GM20000 (cell line): ENCODE data around the gene C2.
"Not testable (repeated sequence)": the region's sequence is repeated elsewhere in the genome, so short reads cannot be mapped to it uniquely, and the experiment has no call there.

ENCODE experiments used
- DNase-seq: peaks from one replicate; pipeline ENCODE4 v3.0.0; 2012; ENCODE audit warnings: low spot score
- TF ChIP-seq, protein P1 (sequence below): IDR thresholded peaks from 2 replicates; pipeline ENCODE4 v1.5.1; 2012; ENCODE audit warnings: mild to moderate bottlenecking, control low read depth; ENCODE audit errors: extremely low read depth, missing control alignments

The C2 gene

DNA sequence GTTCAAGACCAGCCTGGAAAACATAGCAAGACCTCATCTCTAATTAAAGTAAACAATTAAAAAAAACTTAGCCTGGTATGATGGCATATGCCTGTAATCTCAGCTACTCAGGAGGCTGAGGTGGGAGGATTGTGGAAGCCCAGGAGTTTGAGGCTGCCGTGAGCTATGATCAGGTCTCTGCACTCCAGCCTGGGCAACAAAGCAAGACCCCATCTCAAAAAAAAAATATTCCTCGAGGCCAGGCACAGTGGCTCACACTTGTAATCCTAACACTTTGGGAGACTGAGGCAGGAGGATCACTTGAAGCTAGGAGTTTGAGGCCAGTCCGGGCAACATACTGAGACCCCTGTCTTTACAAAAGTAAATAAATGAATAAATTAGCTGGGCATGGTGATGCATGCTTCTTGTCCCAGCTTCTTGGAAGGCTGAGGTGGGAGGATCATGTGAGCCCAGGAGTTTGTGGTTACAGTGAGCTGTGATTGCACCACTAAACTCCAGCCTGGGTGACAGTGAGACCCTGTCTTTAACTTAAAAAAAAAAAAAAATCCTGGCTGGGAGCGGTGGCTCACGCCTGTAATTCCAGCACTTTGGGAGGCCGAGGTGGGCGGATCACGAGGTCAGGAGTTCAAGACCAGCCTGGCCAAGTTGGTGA, 9.3 kb upstream of the C2 start:
- DNase-seq: no peak
- TF ChIP-seq, protein P1, sequence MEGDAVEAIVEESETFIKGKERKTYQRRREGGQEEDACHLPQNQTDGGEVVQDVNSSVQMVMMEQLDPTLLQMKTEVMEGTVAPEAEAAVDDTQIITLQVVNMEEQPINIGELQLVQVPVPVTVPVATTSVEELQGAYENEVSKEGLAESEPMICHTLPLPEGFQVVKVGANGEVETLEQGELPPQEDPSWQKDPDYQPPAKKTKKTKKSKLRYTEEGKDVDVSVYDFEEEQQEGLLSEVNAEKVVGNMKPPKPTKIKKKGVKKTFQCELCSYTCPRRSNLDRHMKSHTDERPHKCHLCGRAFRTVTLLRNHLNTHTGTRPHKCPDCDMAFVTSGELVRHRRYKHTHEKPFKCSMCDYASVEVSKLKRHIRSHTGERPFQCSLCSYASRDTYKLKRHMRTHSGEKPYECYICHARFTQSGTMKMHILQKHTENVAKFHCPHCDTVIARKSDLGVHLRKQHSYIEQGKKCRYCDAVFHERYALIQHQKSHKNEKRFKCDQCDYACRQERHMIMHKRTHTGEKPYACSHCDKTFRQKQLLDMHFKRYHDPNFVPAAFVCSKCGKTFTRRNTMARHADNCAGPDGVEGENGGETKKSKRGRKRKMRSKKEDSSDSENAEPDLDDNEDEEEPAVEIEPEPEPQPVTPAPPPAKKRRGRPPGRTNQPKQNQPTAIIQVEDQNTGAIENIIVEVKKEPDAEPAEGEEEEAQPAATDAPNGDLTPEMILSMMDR: no peak

DNA sequence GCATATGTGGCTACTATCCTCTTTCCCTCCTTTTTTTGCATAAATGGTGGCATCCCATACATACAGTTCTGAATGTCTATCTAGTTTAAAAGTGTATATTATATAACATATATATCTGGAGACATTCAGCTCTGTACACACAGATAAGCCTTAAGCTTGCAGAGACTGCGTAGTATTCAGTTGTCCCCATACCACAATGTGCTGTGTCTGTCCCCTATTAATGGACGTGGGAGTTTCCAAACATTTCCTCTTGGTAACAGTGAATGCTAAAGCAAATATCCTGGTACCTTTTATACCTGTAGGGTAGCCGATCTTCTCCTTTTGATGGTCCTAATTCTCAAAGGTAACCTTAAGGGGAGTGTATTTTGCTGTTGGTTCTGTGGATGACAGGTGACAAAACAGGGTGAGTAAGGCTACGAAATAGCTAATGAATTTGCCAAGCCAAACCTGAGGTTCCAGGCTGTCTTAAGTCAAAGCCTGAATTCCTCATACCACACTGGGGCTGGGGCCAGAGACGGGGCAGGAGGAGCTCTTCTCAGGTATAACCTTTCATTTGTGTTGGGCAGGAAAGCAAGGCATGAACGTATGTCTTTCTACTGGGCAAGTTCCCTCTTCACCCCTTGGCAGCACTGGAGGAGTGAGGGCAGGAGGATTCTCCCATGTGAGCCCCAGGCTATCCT, 7.8 kb upstream of the C2 start:
- TF ChIP-seq, protein P1: no peak
- DNase-seq: no peak

DNA sequence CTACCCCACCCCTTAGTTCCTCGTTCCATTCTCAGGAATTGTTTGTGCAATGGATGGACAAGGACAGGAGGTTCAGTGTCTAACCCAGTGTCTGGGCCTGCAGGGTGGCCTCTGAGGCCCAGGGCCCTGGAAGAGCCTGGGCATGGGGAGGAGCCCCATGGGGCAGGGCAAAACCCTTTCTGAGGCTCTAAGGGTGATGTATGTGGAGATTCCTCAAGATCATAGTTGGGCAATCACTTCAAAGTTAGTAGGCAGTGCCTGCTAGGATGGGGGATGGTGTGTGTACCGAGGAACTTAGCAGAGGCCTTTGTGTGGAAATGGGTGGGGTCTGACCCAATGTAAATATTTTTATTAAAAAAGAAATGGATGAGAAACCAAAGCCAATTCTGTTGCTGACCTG, 6.7 kb upstream of the C2 start:
- no peak for DNase-seq
- TF ChIP-seq, protein P1: no peak

DNA sequence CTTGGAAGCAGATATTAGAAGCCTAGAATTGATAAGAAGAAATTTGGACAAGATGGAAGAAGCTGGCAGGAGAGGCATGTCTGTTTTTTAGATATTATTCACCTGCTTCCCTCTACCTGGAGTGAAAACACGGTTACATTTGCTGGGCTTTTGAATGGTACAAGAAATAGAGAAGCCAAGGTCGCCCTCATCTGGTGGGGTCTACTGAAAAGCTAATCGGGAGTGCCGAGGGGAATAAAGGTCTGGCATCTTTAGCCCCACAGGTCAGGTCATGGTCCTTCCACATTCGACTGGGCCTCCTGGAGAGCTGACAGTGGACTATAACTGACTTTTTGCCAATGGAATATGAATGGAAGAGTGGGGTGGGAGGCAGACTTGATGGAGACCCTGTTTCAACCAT, 4.6 kb upstream of the C2 start:
- DNase-seq: no peak
- TF ChIP-seq, protein P1: peak; percentile 15

DNA sequence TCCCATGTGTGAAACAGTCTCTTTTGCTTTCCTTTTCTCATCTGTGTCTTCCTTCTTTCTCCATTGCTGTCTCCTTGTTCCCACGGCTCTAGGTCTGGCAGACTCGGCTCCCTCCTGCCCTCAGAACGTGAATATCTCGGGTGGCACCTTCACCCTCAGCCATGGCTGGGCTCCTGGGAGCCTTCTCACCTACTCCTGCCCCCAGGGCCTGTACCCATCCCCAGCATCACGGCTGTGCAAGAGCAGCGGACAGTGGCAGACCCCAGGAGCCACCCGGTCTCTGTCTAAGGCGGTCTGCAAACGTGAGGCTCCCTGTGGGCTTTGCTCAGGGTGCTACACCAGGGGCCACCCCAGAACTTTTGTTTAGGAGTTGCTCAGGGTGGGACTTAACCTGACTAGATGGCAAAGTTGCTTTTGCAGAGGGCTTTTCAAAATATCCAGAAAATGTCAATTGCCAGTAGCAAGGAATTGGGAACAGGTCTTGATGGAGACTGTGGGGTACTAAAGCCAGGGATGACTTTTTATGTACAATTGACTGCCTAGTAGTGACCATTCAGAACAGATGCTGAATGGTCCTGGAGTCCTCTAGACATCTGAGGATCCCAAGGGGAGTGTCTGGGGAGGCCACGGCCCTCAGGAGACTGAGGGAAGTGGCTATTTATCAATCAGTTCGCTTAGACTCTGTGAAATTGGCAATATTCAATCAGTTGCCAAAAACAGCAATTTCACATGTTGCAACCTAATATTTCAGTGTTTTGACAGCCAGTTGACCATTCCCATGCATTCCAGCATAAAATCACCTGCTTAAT, 550 bp downstream of the C2 start:
- TF ChIP-seq, protein P1: no peak
- DNase-seq: no peak

DNA sequence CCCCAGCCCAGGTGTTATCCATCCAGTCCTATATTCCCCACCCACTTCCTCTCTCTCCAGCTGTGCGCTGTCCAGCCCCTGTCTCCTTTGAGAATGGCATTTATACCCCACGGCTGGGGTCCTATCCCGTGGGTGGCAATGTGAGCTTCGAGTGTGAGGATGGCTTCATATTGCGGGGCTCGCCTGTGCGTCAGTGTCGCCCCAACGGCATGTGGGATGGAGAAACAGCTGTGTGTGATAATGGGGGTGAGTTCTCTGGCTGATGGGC, 1.1 kb downstream of the C2 start:
- DNase-seq: no peak
- TF ChIP-seq, protein P1: no peak

DNA sequence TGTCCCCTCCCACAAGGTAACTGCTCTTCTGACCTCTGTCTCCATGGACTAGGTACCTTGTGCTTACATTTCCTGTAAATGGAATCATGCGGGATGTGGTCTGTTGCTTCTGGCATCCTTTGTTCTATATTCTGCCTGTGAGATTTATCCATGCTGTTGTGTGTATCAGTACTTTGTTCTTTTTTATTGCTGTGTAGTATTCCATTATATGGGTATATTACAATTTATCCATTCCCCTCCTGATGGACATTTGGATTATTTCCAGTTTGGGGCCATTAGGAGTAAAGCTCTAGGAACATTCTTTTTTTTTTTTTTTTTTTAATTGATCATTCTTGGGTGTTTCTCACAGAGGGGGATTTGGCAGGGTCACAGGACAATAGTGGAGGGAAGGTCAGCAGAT, 3.4 kb downstream of the C2 start:
- DNase-seq: no peak
- TF ChIP-seq, protein P1: no peak

DNA sequence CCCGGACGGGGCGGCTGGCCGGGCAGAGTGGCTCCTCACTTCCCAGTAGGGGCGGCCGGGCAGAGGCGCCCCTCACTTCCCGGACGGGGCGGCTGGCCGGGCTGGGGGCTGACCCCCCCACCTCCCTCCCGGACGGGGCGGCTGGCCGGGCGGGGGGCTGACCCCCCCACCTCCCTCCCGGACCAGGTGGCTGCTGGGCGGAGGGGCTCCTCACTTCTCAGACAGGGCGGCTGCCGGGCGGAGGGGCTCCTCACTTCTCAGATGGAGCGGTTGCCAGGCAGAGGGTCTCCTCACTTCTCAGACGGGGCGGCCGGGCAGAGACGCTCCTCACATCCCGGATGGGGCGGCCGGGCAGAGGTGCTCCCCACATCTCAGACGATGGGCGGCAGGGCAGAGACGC, 4.6 kb downstream of the C2 start:
- DNase-seq: not testable (repeated sequence)
